SHP77 (cell line): ENCODE measurements around the gene NBPF12.
"Not testable (repeated sequence)": the region's sequence is repeated elsewhere in the genome, so short reads cannot be mapped to it uniquely, and the experiment has no call there.

Experiments
- DNase-seq, 2 experiments: peaks; one replicate each; lab custom pipeline; 2025; lab: John Stamatoyannopoulos, UW

Gene NBPF12

DNA sequence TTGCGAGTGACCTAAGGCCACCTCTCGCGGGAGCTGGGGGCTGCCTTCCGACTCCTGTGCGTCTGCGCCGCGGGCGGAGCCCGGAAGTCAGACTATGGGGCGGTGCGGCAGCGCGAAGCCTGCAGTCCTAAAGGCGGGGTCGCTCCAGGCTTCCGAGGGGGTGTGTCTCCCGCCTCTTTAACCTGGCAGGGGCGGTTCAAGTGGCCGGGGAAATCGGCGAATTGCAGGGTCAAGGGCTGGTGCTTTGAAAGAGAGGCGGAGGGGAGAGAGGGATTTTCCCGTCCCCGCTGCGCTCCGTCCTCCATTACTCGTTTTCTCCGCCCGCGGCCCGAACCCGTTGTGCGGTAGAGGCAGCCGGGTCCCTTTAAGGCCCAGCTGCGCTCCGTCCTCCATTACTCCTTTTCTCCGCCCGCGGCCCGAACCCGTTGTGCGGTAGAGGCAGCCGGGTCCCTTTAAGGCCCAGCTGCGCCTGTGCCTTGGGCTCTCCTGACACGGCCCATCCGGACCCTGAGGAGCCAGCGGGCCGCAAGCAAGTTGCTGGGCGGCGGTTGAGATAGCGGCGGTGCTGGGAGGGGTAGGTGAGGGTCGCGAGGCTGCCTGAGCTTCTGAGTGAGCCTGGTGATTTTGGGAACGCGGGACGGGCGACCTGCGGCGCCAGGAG is at the start of gene NBPF12:
Gene NBPF12 (plus strand): TSS at position 83 of the 661 bp plus-strand sequence. CDS start 21,820 bp downstream, outside the sequence.
- peak; percentile 93 to 94 for DNase-seq

GRCh38 chr1:146891355-146891754 is 46.8 kb upstream of the NBPF12 start:
- not testable (repeated sequence) for DNase-seq

- not testable (repeated sequence) for DNase-seq
Observed at GRCh38 chr1:146892331-146892730, 45.8 kb upstream of the NBPF12 start.

GRCh38 chr1:146907565-146908261 is 30.4 kb upstream of the NBPF12 start:
- not testable (repeated sequence) for DNase-seq

- not testable (repeated sequence) for DNase-seq
Observed at GRCh38 chr1:146912975-146913374, 25.1 kb upstream of the NBPF12 start.

DNA sequence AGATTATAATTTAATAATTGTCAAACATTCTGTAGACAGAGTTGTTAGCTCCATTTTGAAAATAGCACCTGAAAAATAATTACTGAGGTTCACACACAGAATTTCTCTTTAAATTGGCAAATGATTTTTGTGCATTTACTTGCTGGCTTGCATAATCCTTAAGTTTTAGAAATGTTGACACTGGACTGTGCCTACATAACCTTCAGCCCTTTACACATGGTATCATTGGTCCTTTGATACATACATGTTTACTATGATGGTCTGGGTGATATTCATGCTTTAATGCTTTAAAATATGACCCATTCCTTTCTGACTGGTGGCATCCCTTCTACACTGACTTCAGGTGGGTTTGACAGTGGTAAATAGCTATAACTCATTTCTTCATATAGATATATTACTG is 17.3 kb upstream of the NBPF12 start:
- DNase-seq, result not testable (repeated sequence)

GRCh38 chr1:146922614-146923013 is 15.5 kb upstream of the NBPF12 start:
- not testable (repeated sequence) for DNase-seq

DNA sequence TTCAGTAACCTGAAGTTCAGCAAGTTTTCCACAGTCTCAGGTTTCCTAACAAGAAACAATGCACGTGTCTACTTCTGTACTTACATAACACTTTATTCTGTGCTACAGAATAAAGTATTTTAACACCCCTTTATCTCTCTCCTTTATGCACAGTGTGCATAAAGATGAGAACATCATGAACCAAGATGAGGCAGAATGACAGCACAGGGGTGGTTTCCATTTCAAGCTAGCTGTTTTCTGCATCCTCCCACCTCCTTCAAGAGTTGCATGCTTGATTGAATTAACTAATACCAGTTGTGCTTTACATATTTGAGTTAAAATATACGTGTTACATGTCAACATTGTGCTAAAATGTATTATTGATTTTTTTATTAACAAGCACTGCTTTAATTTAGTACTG is 14.0 kb upstream of the NBPF12 start:
- DNase-seq, result not testable (repeated sequence)

GRCh38 chr1:146926413-146926812 is 11.7 kb upstream of the NBPF12 start:
- DNase-seq, result not testable (repeated sequence)

DNA sequence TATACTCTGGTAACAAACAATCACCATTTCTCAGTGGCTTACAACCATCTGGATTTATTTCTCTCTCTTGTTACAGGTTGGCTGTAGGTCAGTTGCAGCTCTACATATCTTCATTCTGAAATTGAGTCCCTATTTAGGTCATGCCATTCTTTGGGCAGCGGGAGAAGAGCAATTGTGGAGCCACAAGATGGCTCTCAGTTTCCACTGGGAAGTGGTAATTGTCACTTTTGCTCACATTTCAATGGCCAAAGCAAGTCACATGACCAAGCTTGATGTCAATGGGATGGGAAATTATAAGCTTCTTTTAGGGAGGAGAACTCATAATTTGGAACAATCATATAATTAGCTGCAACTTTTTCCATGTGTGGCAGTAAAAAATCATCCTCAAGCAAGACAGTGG is 7.9 kb upstream of the NBPF12 start:
- DNase-seq, result not testable (repeated sequence)

- DNase-seq, result not testable (repeated sequence)
Observed at GRCh38 chr1:146934390-146935223, 3.5 kb upstream of the NBPF12 start.

- DNase-seq, result not testable (repeated sequence)
Observed at GRCh38 chr1:146937462-146937861, 662 bp upstream of the NBPF12 start.

- peak in 1 of 2 experiments; percentile 18 for DNase-seq
Observed at GRCh38 chr1:146938927-146939786, 1.0 kb downstream of the NBPF12 start.

- DNase-seq, result not testable (repeated sequence)
Observed at GRCh38 chr1:146940293-146940692, 2.2 kb downstream of the NBPF12 start.

DNA sequence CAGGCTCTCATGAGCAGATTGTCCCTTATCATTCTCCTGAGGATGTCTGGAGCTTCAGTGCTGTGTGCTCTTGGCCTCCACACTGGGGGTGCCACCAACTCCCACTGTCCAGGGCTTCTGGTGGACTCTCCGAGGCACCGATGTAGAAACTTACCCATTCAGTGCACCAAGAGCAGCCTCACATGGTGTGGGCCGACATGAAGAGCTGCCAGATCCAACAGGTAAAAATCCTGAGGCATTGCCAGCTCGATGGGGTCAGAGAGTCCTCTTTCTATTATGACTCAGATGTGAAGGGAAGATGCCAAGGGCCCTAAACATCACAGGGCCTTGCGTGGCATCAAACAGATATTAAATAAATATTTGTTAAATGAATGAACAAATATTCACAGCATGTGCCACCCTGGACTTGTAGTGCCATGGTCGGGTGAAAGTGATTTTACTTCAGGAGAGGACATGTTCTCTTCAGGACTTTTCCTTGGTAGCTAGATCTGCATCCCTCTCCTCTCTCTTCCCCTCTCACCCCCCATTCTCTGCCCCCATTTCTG is 5.3 kb downstream of the NBPF12 start:
- not testable (repeated sequence) for DNase-seq

GRCh38 chr1:146948127-146948526 is 10.0 kb downstream of the NBPF12 start:
- DNase-seq, result not testable (repeated sequence)

DNA sequence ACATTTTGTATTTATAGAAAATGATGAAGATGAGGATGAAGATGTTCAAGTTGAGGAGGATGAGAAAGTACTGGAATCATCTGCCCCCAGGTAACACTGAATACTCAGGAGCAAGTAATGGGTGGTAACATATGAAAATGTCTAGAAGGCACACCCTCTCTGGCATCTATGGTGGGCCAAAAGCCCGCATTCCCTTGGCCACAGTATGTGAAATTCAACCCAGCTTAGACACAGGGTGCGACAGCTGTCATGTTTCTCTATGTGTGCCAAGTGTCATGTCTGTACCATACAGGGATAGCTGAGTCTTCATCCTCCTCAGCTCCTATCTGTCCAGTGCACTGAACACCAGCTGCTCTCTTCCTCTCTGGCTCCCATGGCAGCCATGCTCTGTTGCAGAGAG is 26.2 kb downstream of the NBPF12 start:
- not testable (repeated sequence) for DNase-seq

DNA sequence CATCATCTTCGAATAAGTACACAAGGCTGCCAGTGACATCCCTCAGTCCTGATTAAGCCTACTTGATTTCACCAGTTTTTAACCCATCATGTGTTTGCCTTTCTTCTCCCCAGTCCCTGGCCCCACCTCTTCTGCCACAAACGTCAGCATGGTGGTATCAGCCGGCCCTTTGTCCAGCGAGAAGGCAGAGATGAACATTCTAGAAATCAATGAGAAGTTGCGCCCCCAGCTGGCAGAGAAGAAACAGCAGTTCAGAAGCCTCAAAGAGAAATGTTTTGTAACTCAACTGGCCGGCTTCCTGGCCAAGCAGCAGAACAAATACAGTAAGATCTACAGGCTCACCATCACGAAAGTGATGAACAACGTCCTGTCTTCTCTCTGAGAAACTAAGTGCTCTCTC is 28.2 kb downstream of the NBPF12 start:
- DNase-seq, result not testable (repeated sequence)

- not testable (repeated sequence) for DNase-seq
Observed at GRCh38 chr1:146970656-146971055, 32.5 kb downstream of the NBPF12 start.

GRCh38 chr1:146972681-146973080 is 34.6 kb downstream of the NBPF12 start:
- not testable (repeated sequence) for DNase-seq

GRCh38 chr1:146985855-146986254 is 47.7 kb downstream of the NBPF12 start:
- not testable (repeated sequence) for DNase-seq
